Bronchial epithelial cell (primary cell): ENCODE data around the gene ATN1. TPM values are rescaled to one million over a fixed set of nuclear protein-coding genes. Genes with fewer than 3 reads are reported as not detected.

Experiments used
- DNase-seq: peaks from one replicate; pipeline ENCODE4 v3.0.0-alpha.2; 2010; ENCODE audit warnings: low read depth
- FAIRE-seq: peaks from 2 replicates; lab custom pipeline; 2011; peaks lifted over from hg19 to GRCh38; lab: Jason Lieb, UNC
- H3K27me3 ChIP-seq: 2 replicates; pipeline ENCODE4 v1.5.1; 2011; ENCODE audit warnings: low read length; ENCODE audit not compliant: control insufficient read depth, insufficient read depth
- H3K36me3 ChIP-seq: 2 replicates; pipeline ENCODE4 v1.5.1; 2011; ENCODE audit warnings: low read length; ENCODE audit not compliant: control insufficient read depth, insufficient read depth
- H3K4me3 ChIP-seq: 2 replicates; pipeline ENCODE4 v1.5.1; 2011; ENCODE audit warnings: mild to moderate bottlenecking, low read depth, low read length, control low read depth
- CTCF ChIP-seq: IDR thresholded peaks from 2 replicates; pipeline ENCODE4 v1.5.1; 2011; ENCODE audit warnings: mild to moderate bottlenecking, moderate library complexity, low read length, control low read depth, inconsistent platforms; ENCODE audit not compliant: insufficient read depth, severe bottlenecking
- total RNA-seq: library from RNA; depleted of rRNA; stranded (reverse); fragments of >200 nt; gene quantifications from 2 replicates; pipeline ENCODE4 v1.2.1, GENCODE V29; 2014

Gene ATN1
- total RNA-seq, 1 donor from 2014 or later, result 7.1 TPM

- no peak for TF ChIP-seq CTCF
- H3K27me3 ChIP-seq, result no peaks in the 10 kb centered on the region
- no peak for DNase-seq
- peak overlapping the region; percentile 43 for H3K4me3 ChIP-seq
- no peak for FAIRE-seq
- peaks cover 15% of the 10 kb centered on the region for H3K36me3 ChIP-seq
These were observed 9.1 kb downstream of the ATN1 start for GRCh38 chr12:6936636-6937480.

GRCh38 chr12:6937481-6938352 is 10.0 kb downstream of the ATN1 start:
- H3K36me3 ChIP-seq, result peaks cover 15% of the 10 kb centered on the region
- H3K27me3 ChIP-seq, result no peaks in the 10 kb centered on the region
- FAIRE-seq, result peak; percentile 62
- TF ChIP-seq CTCF, result peak; percentile 94
- H3K4me3 ChIP-seq, result peak overlapping the region; percentile 43
- DNase-seq, result peak; percentile 86

- no peak for TF ChIP-seq CTCF
- Histone ChIP-seq H3K27me3 (no peaks in the 10 kb centered on the region), H3K36me3 (peaks cover 15% of the 10 kb centered on the region), H3K4me3 (peak overlapping the region; percentile 43)
- no peak for DNase-seq
- no peak for FAIRE-seq
These were observed 10.8 kb downstream of the ATN1 start for GRCh38 chr12:6938353-6939190.

GRCh38 chr12:6939191-6939540 is 11.4 kb downstream of the ATN1 start:
- FAIRE-seq, result no peak
- no peak overlapping the region for H3K4me3 ChIP-seq
- peaks cover 15% of the 10 kb centered on the region for H3K36me3 ChIP-seq
- no peak for TF ChIP-seq CTCF
- H3K27me3 ChIP-seq, result no peaks in the 10 kb centered on the region
- no peak for DNase-seq

GRCh38 chr12:6941267-6941666 is 13.5 kb downstream of the ATN1 start:
- H3K36me3 ChIP-seq, result peaks cover 13% of the 10 kb centered on the region
- no peaks in the 10 kb centered on the region for H3K27me3 ChIP-seq
- no peak for DNase-seq
- FAIRE-seq, result no peak
- H3K4me3 ChIP-seq, result no peak overlapping the region
- no peak for TF ChIP-seq CTCF
